Neural progenitor cell (in vitro differentiated cells): ENCODE results near the gene ZNF581.
A peak's percentile ranks its signal among the peaks of the same experiment; 100 is the strongest.

Source experiments
- EZH2 ChIP-seq: fragments of 200-600 bp; sonication (generic); IDR thresholded peaks from 2 replicates; pipeline ENCODE4 v1.6.1; 2017; ENCODE audit warnings: antibody characterized with exemption, mild to moderate bottlenecking, moderate library complexity
- EZH2phosphoT487 ChIP-seq: fragments of 200-600 bp; sonication (generic); IDR thresholded peaks from 2 replicates; pipeline ENCODE4 v1.6.1; 2017; ENCODE audit warnings: antibody characterized with exemption
- TF ChIP-seq, protein P1 (sequence below): fragments of 200-600 bp; sonication (generic); IDR thresholded peaks from 2 replicates; pipeline ENCODE4 v1.5.1; 2017; ENCODE audit warnings: antibody characterized with exemption, mild to moderate bottlenecking

GRCh38 chr19:55653651-55654322 lies 10.3 kb downstream of the ZNF581 start:
- TF ChIP-seq, protein P1, sequence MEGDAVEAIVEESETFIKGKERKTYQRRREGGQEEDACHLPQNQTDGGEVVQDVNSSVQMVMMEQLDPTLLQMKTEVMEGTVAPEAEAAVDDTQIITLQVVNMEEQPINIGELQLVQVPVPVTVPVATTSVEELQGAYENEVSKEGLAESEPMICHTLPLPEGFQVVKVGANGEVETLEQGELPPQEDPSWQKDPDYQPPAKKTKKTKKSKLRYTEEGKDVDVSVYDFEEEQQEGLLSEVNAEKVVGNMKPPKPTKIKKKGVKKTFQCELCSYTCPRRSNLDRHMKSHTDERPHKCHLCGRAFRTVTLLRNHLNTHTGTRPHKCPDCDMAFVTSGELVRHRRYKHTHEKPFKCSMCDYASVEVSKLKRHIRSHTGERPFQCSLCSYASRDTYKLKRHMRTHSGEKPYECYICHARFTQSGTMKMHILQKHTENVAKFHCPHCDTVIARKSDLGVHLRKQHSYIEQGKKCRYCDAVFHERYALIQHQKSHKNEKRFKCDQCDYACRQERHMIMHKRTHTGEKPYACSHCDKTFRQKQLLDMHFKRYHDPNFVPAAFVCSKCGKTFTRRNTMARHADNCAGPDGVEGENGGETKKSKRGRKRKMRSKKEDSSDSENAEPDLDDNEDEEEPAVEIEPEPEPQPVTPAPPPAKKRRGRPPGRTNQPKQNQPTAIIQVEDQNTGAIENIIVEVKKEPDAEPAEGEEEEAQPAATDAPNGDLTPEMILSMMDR: peak; percentile 97
- TF ChIP-seq EZH2 (no peak), EZH2phosphoT487 (no peak)
